SK-N-SH (cell line): ENCODE results near the gene CLDN6. TPM values are rescaled to one million over a fixed set of nuclear protein-coding genes. Genes with fewer than 3 reads are reported as not detected.

Experiments
- CTCF ChIA-PET: fragments of 300-600, 350-600 bp; formaldehyde crosslinking; extraction: SDS; loops from one replicate; lab custom pipeline; 2021; lab: Yijun Ruan, JAX
- POLR2A ChIA-PET: fragments of 350-600 bp; sonication (Branson Sonifier 250); formaldehyde crosslinking; extraction: SDS; loops from one replicate; lab custom pipeline; 2020; ENCODE audit warnings: antibody characterized with exemption, inconsistent platforms; lab: Yijun Ruan, JAX
- DNase-seq: peaks from one replicate; pipeline ENCODE4 v3.0.0; 2012
- H2AFZ ChIP-seq: fragments of 200-600 bp; sonication (generic); 2 replicates; pipeline ENCODE4 v1.8.1; 2016; ENCODE audit warnings: antibody characterized with exemption, mild to moderate bottlenecking, low read depth
- H3F3A ChIP-seq: fragments of 200-600 bp; sonication (generic); replicated peaks from 2 replicates; pipeline ENCODE3; 2016; ENCODE audit warnings: antibody characterized with exemption, mild to moderate bottlenecking; ENCODE audit not compliant: insufficient read depth
- H3K27ac ChIP-seq, 2 experiments: fragments of 200-500 bp in 1 of 2; fragments of 200-600 bp in 1 of 2; sonication (Bioruptor generic) in 1 of 2; sonication (generic), shearing (Covaris generic) in 1 of 2; 2 replicates each; pipeline versions ENCODE4 v1.5.1 to v1.6.1; 2014 to 2016; ENCODE audit warnings: low read depth in 2 of 2, inconsistent platforms in 1 of 2, low read length in 1 of 2, mild to moderate bottlenecking in 1 of 2, mixed read lengths in 1 of 2
- H3K27me3 ChIP-seq: fragments of 200-600 bp; sonication (generic), shearing (Covaris generic); 2 replicates; pipeline ENCODE4 v1.6.1; 2016; ENCODE audit warnings: mixed run types; ENCODE audit not compliant: insufficient read depth
- H3K36me3 ChIP-seq, 2 experiments: fragments of 200-500 bp in 1 of 2; fragments of 200-600 bp in 1 of 2; sonication (Bioruptor generic) in 1 of 2; sonication (generic) in 1 of 2; replicated peaks in 1 of 2; 2 replicates each; pipeline versions ENCODE3 to v1.5.1; 2014 to 2016; ENCODE audit warnings: low read length in 1 of 2, mild to moderate bottlenecking in 1 of 2; ENCODE audit not compliant: insufficient read depth in 2 of 2, control insufficient read depth in 1 of 2
- H3K4me1 ChIP-seq, 2 experiments: fragments of 200-500 bp in 1 of 2; fragments of 200-600 bp in 1 of 2; sonication (Bioruptor generic) in 1 of 2; sonication (generic), shearing (Covaris generic) in 1 of 2; 2 replicates each; pipeline versions ENCODE4 v1.5.1 to v1.6.1; 2014 to 2016; ENCODE audit warnings: low read depth in 1 of 2, low read length in 1 of 2, mixed run types in 1 of 2; ENCODE audit not compliant: insufficient read depth in 2 of 2, control insufficient read depth in 1 of 2
- H3K4me2 ChIP-seq: fragments of 200-600 bp; sonication (generic), shearing (Covaris generic); 2 replicates; pipeline ENCODE4 v1.6.1; 2017; ENCODE audit warnings: mixed run types
- H3K4me3 ChIP-seq, 2 experiments: fragments of 200-500 bp in 1 of 2; fragments of 200-600 bp in 1 of 2; sonication (Bioruptor generic) in 1 of 2; sonication (generic), shearing (Covaris generic) in 1 of 2; 2 replicates each; pipeline versions ENCODE4 v1.5.1 to v1.8.1; 2014 to 2016; ENCODE audit warnings: low read depth in 2 of 2, inconsistent platforms in 1 of 2, low read length in 1 of 2, mild to moderate bottlenecking in 1 of 2, mixed read lengths in 1 of 2, moderate library complexity in 1 of 2
- H3K79me2 ChIP-seq: fragments of 200-600 bp; sonication (generic); 2 replicates; pipeline ENCODE4 v1.8.1; 2017; ENCODE audit warnings: mild to moderate bottlenecking; ENCODE audit not compliant: insufficient read depth
- H3K9ac ChIP-seq: fragments of 200-600 bp; sonication (generic); 2 replicates; pipeline ENCODE4 v1.6.1; 2017; ENCODE audit warnings: mixed run types
- H3K9me2 ChIP-seq: fragments of 200-600 bp; sonication (generic); 2 replicates; pipeline ENCODE4 v1.6.1; 2017; ENCODE audit warnings: mixed run types
- H3K9me3 ChIP-seq: fragments of 200-600 bp; sonication (generic); 2 replicates; pipeline ENCODE4 v1.6.1; 2017; ENCODE audit warnings: mixed run types, mild to moderate bottlenecking, moderate library complexity
- H4K20me1 ChIP-seq: fragments of 200-600 bp; sonication (generic); 2 replicates; pipeline ENCODE4 v1.6.1; 2017; ENCODE audit warnings: mild to moderate bottlenecking, mixed run types; ENCODE audit not compliant: insufficient read depth
- CHD2 ChIP-seq: fragments of 150-350 bp; IDR thresholded peaks from 2 replicates; pipeline ENCODE4 v1.6.1; 2018; ENCODE audit warnings: low read length; ENCODE audit not compliant: partially characterized antibody
- FOXJ3 ChIP-seq: sonication (generic); formaldehyde crosslinking; IDR thresholded peaks from 2 replicates; pipeline ENCODE4 v1.5.1; 2020; ENCODE audit warnings: mild to moderate bottlenecking, missing genetic modification reagents
- FOXM1 ChIP-seq: IDR thresholded peaks from 2 replicates; pipeline ENCODE4 v1.4.0; 2012; ENCODE audit warnings: low read depth, mild to moderate bottlenecking
- GATA2 ChIP-seq: sonication (generic); formaldehyde crosslinking; IDR thresholded peaks from 2 replicates; pipeline ENCODE4 v1.5.0; 2020; ENCODE audit warnings: mild to moderate bottlenecking, missing genetic modification reagents
- MEF2A ChIP-seq: IDR thresholded peaks from 2 replicates; pipeline ENCODE4 v1.4.0; 2012; ENCODE audit warnings: low read depth, borderline replicate concordance
- NFIC ChIP-seq: IDR thresholded peaks from 2 replicates; pipeline ENCODE4 v1.4.0; 2012; ENCODE audit warnings: borderline replicate concordance
- RCOR1 ChIP-seq: fragments of 150-350 bp; IDR thresholded peaks from 2 replicates; pipeline ENCODE4 v1.6.1; 2017; ENCODE audit warnings: antibody characterized with exemption, low read length
- RFX5 ChIP-seq: IDR thresholded peaks from 2 replicates; pipeline ENCODE4 v1.6.1; 2012; ENCODE audit warnings: mild to moderate bottlenecking, improper control_type of control experiment, low read length
- TAF1 ChIP-seq: IDR thresholded peaks from 2 replicates; pipeline ENCODE4 v1.6.1; 2012; ENCODE audit warnings: low read depth, mild to moderate bottlenecking, low read length, moderate library complexity, borderline replicate concordance
- WGBS: methylation state at CpG from one replicate; pipeline ENCODE4 v1.1.6; 2017; ENCODE audit warnings: low lambda C conversion rate; 5-methylcytosine and 5-hydroxymethylcytosine counted together
- polyA plus RNA-seq, 3 experiments: library from polyadenylated mRNA; depleted of rRNA; stranded (reverse); fragments of >200 nt; gene quantifications; 2 replicates each; pipeline ENCODE4 v1.2.3, GENCODE V29; 2012
- TF ChIP-seq, protein P1 (sequence below): IDR thresholded peaks from 2 replicates; pipeline ENCODE4 v1.4.0; 2012; ENCODE audit warnings: low read depth, borderline replicate concordance
- TF ChIP-seq, protein P2 (sequence below): fragments of 200-600 bp; sonication (generic); IDR thresholded peaks from 2 replicates; pipeline ENCODE4 v1.6.1; 2017; ENCODE audit warnings: antibody characterized with exemption, mild to moderate bottlenecking, moderate library complexity
- TF ChIP-seq, protein P3 (sequence below): IDR thresholded peaks from 2 replicates; pipeline ENCODE4; 2012
- TF ChIP-seq, protein P4 (sequence below): IDR thresholded peaks from 2 replicates; pipeline ENCODE4 v1.4.0; 2012; ENCODE audit warnings: low read depth, borderline replicate concordance
- TF ChIP-seq, protein P5 (sequence below): fragments of 150-350 bp; IDR thresholded peaks from 2 replicates; pipeline ENCODE4 v1.6.1; 2016; ENCODE audit warnings: mild to moderate bottlenecking, low read depth, low read length
- TF ChIP-seq, protein P6 (sequence below): IDR thresholded peaks from 2 replicates; pipeline ENCODE4 v1.4.0; 2012; ENCODE audit warnings: low read depth

Gene CLDN6
- polyA plus RNA-seq, 1 of the 3 experiments (the other 2 are of a cell fraction) = 0.20 TPM

DNA sequence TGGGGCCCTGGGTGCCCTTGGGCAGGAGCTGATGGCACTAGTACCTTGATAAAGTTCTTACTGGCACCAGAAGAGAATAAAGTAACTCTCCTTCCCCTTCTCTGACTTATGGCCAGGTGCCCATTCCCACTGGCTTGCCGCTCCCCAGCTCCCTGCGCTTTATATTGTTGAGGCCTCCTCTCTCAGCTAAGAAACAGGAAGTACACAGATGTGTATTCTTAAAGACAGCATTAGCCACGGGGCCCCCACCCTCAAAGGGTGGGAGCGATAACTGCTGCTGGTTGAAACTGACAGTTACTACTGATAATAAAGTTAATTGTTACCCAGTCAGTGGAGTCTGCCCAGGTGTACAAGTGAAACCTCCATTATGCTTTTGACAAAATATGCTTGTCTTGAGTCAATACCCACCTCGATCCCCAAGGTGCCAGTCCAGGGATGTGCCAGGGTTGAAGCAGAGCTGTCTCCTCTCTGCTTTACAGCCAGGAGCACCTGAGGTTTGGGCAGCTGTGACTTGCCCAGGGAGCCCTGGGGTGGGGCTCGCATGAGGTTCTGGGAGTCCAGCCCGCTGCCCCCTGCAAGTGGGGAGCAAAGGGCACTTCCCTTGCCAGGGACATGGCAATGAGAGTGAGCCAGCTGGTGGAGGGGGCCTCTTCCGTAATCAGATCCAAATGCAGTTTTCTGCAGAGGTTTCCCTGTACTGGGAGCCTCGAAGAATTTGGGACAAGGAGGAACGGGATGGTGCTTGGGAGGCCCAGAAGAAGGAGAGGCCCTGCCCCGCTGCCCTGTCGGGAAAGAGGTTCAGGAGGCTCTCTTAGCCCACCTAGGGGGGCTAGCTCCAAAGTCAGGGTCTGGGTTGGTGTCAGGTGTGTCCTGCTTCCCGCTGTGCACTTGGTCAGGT is 10.7 kb downstream of the CLDN6 start:
- TF ChIP-seq NFIC (no peak), CHD2 (no peak), TAF1 (no peak), GATA2 (CRISPR knock-in tag) (no peak), FOXJ3 (CRISPR knock-in tag) (no peak), RFX5 (no peak), FOXM1 (no peak), RCOR1 (no peak), MEF2A (no peak)
- TF ChIP-seq, protein P1, sequence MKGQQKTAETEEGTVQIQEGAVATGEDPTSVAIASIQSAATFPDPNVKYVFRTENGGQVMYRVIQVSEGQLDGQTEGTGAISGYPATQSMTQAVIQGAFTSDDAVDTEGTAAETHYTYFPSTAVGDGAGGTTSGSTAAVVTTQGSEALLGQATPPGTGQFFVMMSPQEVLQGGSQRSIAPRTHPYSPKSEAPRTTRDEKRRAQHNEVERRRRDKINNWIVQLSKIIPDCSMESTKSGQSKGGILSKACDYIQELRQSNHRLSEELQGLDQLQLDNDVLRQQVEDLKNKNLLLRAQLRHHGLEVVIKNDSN = no peak
- TF ChIP-seq, protein P2, sequence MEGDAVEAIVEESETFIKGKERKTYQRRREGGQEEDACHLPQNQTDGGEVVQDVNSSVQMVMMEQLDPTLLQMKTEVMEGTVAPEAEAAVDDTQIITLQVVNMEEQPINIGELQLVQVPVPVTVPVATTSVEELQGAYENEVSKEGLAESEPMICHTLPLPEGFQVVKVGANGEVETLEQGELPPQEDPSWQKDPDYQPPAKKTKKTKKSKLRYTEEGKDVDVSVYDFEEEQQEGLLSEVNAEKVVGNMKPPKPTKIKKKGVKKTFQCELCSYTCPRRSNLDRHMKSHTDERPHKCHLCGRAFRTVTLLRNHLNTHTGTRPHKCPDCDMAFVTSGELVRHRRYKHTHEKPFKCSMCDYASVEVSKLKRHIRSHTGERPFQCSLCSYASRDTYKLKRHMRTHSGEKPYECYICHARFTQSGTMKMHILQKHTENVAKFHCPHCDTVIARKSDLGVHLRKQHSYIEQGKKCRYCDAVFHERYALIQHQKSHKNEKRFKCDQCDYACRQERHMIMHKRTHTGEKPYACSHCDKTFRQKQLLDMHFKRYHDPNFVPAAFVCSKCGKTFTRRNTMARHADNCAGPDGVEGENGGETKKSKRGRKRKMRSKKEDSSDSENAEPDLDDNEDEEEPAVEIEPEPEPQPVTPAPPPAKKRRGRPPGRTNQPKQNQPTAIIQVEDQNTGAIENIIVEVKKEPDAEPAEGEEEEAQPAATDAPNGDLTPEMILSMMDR = no peak
- TF ChIP-seq, protein P3, sequence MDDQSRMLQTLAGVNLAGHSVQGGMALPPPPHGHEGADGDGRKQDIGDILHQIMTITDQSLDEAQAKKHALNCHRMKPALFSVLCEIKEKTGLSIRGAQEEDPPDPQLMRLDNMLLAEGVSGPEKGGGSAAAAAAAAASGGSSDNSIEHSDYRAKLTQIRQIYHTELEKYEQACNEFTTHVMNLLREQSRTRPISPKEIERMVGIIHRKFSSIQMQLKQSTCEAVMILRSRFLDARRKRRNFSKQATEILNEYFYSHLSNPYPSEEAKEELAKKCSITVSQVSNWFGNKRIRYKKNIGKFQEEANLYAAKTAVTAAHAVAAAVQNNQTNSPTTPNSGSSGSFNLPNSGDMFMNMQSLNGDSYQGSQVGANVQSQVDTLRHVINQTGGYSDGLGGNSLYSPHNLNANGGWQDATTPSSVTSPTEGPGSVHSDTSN = no peak
- TF ChIP-seq, protein P4, sequence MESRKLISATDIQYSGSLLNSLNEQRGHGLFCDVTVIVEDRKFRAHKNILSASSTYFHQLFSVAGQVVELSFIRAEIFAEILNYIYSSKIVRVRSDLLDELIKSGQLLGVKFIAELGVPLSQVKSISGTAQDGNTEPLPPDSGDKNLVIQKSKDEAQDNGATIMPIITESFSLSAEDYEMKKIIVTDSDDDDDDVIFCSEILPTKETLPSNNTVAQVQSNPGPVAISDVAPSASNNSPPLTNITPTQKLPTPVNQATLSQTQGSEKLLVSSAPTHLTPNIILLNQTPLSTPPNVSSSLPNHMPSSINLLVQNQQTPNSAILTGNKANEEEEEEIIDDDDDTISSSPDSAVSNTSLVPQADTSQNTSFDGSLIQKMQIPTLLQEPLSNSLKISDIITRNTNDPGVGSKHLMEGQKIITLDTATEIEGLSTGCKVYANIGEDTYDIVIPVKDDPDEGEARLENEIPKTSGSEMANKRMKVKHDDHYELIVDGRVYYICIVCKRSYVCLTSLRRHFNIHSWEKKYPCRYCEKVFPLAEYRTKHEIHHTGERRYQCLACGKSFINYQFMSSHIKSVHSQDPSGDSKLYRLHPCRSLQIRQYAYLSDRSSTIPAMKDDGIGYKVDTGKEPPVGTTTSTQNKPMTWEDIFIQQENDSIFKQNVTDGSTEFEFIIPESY = no peak
- TF ChIP-seq, protein P5, sequence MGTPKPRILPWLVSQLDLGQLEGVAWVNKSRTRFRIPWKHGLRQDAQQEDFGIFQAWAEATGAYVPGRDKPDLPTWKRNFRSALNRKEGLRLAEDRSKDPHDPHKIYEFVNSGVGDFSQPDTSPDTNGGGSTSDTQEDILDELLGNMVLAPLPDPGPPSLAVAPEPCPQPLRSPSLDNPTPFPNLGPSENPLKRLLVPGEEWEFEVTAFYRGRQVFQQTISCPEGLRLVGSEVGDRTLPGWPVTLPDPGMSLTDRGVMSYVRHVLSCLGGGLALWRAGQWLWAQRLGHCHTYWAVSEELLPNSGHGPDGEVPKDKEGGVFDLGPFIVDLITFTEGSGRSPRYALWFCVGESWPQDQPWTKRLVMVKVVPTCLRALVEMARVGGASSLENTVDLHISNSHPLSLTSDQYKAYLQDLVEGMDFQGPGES = no peak
- TF ChIP-seq, protein P6, sequence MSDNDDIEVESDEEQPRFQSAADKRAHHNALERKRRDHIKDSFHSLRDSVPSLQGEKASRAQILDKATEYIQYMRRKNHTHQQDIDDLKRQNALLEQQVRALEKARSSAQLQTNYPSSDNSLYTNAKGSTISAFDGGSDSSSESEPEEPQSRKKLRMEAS = no peak
- CTCF ChIA-PET = interaction anchor here (1.0 to 8.2 kb wide), 5 partner anchors 13 to 124 kb away, joined by 3 to 72 read pairs (median 6); partner anchors contain the start of genes CLDN6, HCFC1R1, THOC6 and TNFRSF12A
- Histone ChIP-seq H3F3A (no peaks in the 10 kb centered on the region), H2AFZ (no peak overlapping the region), H4K20me1 (no peaks in the 10 kb centered on the region), H3K4me2 (no peak overlapping the region), H3K4me3 (no peak overlapping the region), H3K9ac (no peak overlapping the region), H3K36me3 (no peaks in the 10 kb centered on the region), H3K27me3 (no peaks in the 10 kb centered on the region), H3K9me3 (no peaks in the 10 kb centered on the region), H3K4me1 (peaks cover 0 to 3% of the 10 kb centered on the region in 2 experiments; a peak in 1 of 4 replicates), H3K27ac (no peak overlapping the region), H3K79me2 (no peaks in the 10 kb centered on the region), H3K9me2 (no peaks in the 10 kb centered on the region)
- POLR2A ChIA-PET = no interaction called here
- no peak for DNase-seq
- 76% methylated on average over 9 of the region's 13 CpGs for WGBS
